NCI-H2227 (cell line): ENCODE measurements around the gene MICAL3.

ENCODE experiments used
- DNase-seq: peaks from one replicate; lab custom pipeline; 2025; ENCODE audit not compliant: unreplicated experiment; lab: John Stamatoyannopoulos, UW

The MICAL3 gene

GRCh38 chr22:17741866-17742526 is 282.4 kb downstream of the MICAL3 start:
- DNase-seq = no peak

GRCh38 chr22:17739196-17739975 is 285.0 kb downstream of the MICAL3 start:
- DNase-seq = no peak

GRCh38 chr22:17738386-17739128 is 285.8 kb downstream of the MICAL3 start:
- DNase-seq = no peak
